NT2/D1 (cell line): ENCODE data around the gene LRPPRC.

Experiments
- DNase-seq: peaks from one replicate; pipeline ENCODE4 v3.0.0-alpha.2; 2011; ENCODE audit warnings: low read depth, low spot score
- H3K27me3 ChIP-seq: 2 replicates; pipeline ENCODE4 v1.6.0; 2011; ENCODE audit warnings: mild to moderate bottlenecking; ENCODE audit not compliant: insufficient read length, insufficient read depth
- H3K36me3 ChIP-seq: 2 replicates; pipeline ENCODE4 v1.6.1; 2011; ENCODE audit warnings: mild to moderate bottlenecking, low read length, mixed read lengths; ENCODE audit not compliant: insufficient read depth, insufficient read length
- H3K4me1 ChIP-seq: 2 replicates; pipeline ENCODE4 v1.5.1; 2011; ENCODE audit not compliant: insufficient read depth, insufficient read length
- H3K4me3 ChIP-seq: 2 replicates; pipeline ENCODE4 v1.5.1; 2011; ENCODE audit warnings: low read depth; ENCODE audit not compliant: insufficient read length
- H3K9ac ChIP-seq: 2 replicates; pipeline ENCODE4 v1.6.0; 2011; ENCODE audit warnings: low read depth; ENCODE audit not compliant: insufficient read length
- H3K9me3 ChIP-seq: 2 replicates; pipeline ENCODE4 v1.5.1; 2011; ENCODE audit warnings: mild to moderate bottlenecking, low read length; ENCODE audit not compliant: insufficient read depth
- SUZ12 ChIP-seq: IDR thresholded peaks from 2 replicates; pipeline ENCODE4 v1.6.1; 2011; ENCODE audit not compliant: insufficient read length, insufficient read depth; ENCODE audit errors: extremely low read depth
- YY1 ChIP-seq: IDR thresholded peaks from 2 replicates; pipeline ENCODE4 v1.6.1; 2011; ENCODE audit not compliant: insufficient read length, insufficient read depth
- ZNF274 ChIP-seq: IDR thresholded peaks from 2 replicates; pipeline ENCODE4 v1.6.1; 2011; ENCODE audit warnings: mild to moderate bottlenecking, low read depth, low read length

The LRPPRC gene

DNA sequence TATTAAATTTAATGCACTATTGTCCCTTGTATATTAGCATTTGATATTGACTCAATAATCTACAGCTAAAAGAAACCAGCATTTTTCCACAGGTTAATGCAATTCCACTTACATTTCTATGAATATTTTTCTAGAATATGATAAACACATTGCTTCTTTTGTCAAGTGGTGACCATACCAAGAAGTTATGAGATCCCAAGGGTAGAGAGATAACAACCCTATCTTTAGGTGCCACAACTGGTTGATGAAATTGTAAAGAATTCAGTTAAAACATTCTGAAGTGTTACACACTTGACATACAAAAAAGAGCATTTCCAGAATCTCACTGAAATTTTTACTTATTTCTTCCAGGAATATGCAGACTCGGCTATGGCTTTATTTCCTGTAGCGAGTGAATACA, 101.0 kb downstream of the LRPPRC start:
- Histone ChIP-seq H3K9me3 (no peaks in the 10 kb centered on the region), H3K9ac (no peak overlapping the region), H3K4me3 (no peak overlapping the region), H3K4me1 (no peaks in the 10 kb centered on the region), H3K36me3 (peaks cover 77% of the 10 kb centered on the region), H3K27me3 (no peaks in the 10 kb centered on the region)
- DNase-seq, result no peak
- no peak for TF ChIP-seq YY1
- no peak for TF ChIP-seq ZNF274
- no peak for TF ChIP-seq SUZ12

DNA sequence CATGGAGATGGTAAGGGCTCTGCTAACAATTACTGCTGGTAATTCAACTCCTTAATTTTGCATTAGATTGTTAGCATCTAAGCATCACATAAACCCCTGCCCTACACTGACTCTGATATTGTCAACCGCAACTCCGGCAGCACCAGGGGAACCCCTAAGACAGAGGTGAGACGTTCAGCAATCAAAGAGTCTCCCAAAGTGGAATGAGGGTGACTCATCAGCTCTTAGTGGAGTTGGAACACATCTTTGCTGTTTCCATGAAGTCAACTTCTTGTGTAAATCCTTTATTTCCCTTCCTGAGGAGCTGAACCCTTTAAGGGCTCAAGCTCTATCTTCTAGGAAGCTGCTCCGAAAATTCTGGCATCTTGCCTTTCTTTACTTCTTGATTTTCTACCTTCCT, 104.9 kb downstream of the LRPPRC start:
- H3K9ac ChIP-seq, result no peak overlapping the region
- TF ChIP-seq SUZ12 (no peak), ZNF274 (no peak), YY1 (no peak)
- H3K4me3 ChIP-seq, result no peak overlapping the region
- H3K9me3 ChIP-seq, result no peaks in the 10 kb centered on the region
- DNase-seq, result no peak
- no peaks in the 10 kb centered on the region for H3K4me1 ChIP-seq
- peaks cover 81% of the 10 kb centered on the region for H3K36me3 ChIP-seq
- no peaks in the 10 kb centered on the region for H3K27me3 ChIP-seq

DNA sequence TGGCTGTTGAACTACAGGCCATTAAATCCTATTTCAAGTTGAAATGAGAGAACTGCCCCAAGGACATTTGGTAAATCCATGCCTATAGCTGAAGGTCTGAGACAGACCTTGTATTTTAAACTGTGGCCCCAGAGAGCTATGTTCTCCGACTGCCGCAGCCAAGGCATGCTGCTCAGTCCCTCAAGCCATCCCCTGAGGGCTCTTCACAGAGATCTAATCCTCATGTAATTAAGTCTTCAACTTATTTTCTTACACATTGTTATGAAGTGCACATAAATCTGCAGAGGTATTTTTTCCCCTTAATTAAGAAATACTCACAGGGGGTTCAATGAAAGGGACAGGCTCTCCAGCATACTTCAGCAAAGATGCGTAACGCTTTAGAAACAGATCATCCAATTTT, 106.4 kb downstream of the LRPPRC start:
- no peak for TF ChIP-seq SUZ12
- TF ChIP-seq YY1, result no peak
- TF ChIP-seq ZNF274, result no peak
- H3K9me3 ChIP-seq, result no peaks in the 10 kb centered on the region
- no peaks in the 10 kb centered on the region for H3K27me3 ChIP-seq
- H3K4me3 ChIP-seq, result no peak overlapping the region
- DNase-seq, result no peak
- H3K36me3 ChIP-seq, result peaks cover 78% of the 10 kb centered on the region
- H3K9ac ChIP-seq, result no peak overlapping the region
- no peaks in the 10 kb centered on the region for H3K4me1 ChIP-seq

DNA sequence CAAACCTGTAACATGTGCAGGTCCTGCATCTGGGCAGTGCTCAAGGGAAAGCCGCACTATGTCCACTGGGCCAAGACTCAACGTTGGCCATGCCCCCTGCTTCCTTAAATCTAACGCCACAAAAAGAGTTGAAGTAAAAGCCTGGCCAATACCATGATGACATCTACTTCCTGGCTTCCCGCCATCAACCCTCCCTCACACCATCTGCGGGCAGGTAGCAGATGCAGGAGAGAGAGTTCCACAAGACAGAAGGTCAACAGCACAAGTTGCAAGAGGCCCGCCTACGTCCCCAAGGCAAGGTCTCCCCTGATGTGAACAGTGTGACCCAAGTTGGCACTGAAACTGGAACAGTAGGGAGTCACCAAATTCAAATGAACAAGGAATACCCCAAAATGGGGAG, 108.6 kb downstream of the LRPPRC start:
- TF ChIP-seq YY1, result no peak
- Histone ChIP-seq H3K9me3 (no peaks in the 10 kb centered on the region), H3K9ac (no peak overlapping the region), H3K27me3 (no peaks in the 10 kb centered on the region), H3K36me3 (peaks cover 61% of the 10 kb centered on the region), H3K4me3 (no peak overlapping the region), H3K4me1 (no peaks in the 10 kb centered on the region)
- no peak for DNase-seq

DNA sequence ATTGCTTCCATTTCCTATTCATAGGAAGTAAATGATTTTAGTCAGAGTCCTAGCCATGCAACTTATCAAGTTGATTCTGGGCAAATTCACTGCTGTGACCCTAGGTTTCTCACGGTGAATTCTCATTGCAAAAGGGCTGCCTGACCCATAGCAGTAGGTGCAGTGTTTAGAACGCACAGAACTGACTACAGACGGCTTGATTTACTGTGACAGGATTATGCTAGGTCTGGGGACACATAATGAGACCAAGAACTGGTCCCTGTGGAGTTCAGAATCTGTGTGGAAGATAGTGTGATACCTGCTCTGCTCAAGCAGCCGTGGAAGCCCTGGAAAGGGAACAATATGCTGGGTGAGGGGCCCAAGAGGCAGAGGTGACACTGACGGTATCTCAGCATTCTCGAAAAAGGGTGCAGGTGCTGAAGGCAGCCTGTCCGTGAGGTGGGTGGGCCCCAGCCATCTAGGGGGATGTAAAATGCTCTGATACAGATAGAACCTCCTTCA, 110.6 kb downstream of the LRPPRC start:
- Histone ChIP-seq H3K9ac (no peak overlapping the region), H3K4me1 (no peaks in the 10 kb centered on the region), H3K9me3 (no peaks in the 10 kb centered on the region), H3K4me3 (no peak overlapping the region), H3K36me3 (peaks cover 45% of the 10 kb centered on the region), H3K27me3 (no peaks in the 10 kb centered on the region)
- no peak for TF ChIP-seq SUZ12
- no peak for TF ChIP-seq ZNF274
- no peak for TF ChIP-seq YY1
- DNase-seq, result no peak

DNA sequence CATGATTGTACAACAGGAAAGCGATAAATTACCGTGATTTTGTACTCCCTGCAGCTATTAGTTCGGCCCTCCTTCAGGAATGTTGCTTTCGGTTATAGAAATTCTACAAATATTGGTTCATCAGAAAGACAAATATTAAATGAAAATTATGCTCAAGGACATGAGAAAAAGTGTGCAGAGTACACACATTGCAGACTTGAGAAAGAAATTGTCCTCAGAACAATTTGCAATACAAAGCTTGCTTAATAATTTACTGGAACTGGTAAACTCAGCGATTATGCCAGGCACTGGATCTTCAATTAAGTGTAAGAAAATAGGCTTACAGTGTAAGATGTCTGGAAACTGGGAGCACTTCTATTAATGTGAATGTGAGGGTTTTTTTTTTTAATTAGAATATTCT, 111.1 kb downstream of the LRPPRC start:
- TF ChIP-seq YY1 (no peak), SUZ12 (no peak), ZNF274 (no peak)
- peaks cover 40% of the 10 kb centered on the region for H3K36me3 ChIP-seq
- H3K27me3 ChIP-seq, result no peaks in the 10 kb centered on the region
- H3K4me1 ChIP-seq, result no peaks in the 10 kb centered on the region
- H3K9me3 ChIP-seq, result no peaks in the 10 kb centered on the region
- DNase-seq, result no peak
- no peak overlapping the region for H3K4me3 ChIP-seq
- H3K9ac ChIP-seq, result no peak overlapping the region

DNA sequence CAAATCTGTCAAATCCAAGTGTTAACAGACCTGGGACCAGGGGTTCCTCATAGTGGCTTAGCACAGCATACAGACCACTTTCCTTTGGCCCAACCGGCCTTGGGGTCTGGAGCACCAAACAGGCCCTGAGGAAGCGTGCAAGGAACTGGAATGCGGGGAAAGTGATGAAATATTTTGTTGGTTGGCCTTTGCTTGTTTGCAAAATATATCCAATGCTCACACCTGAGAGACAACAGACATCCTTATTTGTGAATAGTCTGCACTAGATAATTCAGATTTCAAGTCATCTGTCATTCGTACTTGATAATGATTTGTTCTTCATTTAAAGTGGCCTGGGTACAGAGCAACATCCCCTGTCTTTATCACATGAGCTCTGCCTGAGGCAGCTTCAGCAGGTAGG, 113.5 kb downstream of the LRPPRC start:
- no peak for TF ChIP-seq ZNF274
- no peak for TF ChIP-seq YY1
- TF ChIP-seq SUZ12, result no peak
- Histone ChIP-seq H3K4me1 (no peaks in the 10 kb centered on the region), H3K36me3 (peaks cover 20% of the 10 kb centered on the region), H3K9ac (no peak overlapping the region), H3K27me3 (peaks cover 3% of the 10 kb centered on the region), H3K9me3 (no peaks in the 10 kb centered on the region), H3K4me3 (no peak overlapping the region)
- DNase-seq, result no peak

DNA sequence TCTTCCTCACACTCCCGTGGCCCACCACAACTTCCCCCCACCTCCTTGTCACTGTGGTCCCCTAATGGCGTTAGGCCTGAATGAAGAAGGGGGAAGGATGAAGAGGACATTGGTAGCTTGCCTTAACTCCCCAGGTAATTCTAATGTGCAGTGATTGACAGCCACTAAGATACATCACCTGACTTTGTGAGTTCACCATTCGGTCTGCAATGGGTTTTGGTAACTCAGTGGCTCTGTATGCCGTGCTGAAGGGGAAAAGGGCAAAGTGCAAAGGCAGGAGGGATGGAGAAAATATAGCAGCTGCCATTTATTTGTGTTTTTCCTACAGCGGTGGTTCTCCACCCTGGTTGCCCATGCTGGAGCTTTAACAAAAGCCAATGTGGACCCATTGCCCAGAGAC, 114.8 kb downstream of the LRPPRC start:
- TF ChIP-seq SUZ12 (no peak), ZNF274 (no peak), YY1 (no peak)
- Histone ChIP-seq H3K27me3 (peaks cover 3% of the 10 kb centered on the region), H3K4me3 (no peak overlapping the region), H3K9ac (no peak overlapping the region), H3K9me3 (no peaks in the 10 kb centered on the region), H3K36me3 (peaks cover 8% of the 10 kb centered on the region), H3K4me1 (no peaks in the 10 kb centered on the region)
- DNase-seq, result no peak
